HEK293 (cell line): ENCODE data around the gene ZNF444.
A peak's percentile ranks its signal among the peaks of the same experiment; 100 is the strongest.

Source experiments
- CTCF ChIA-PET: fragments of 350-600 bp; formaldehyde crosslinking; extraction: SDS; loops from one replicate; lab custom pipeline; 2021; ENCODE audit warnings: antibody characterized with exemption; lab: Yijun Ruan, JAX
- POLR2A ChIA-PET: fragments of 300-600 bp; formaldehyde crosslinking; extraction: SDS; loops from one replicate; lab custom pipeline; 2020; ENCODE audit warnings: antibody characterized with exemption, inconsistent platforms; lab: Yijun Ruan, JAX
- H3K27ac ChIP-seq: fragments of 200-500 bp; sonication (Bioruptor generic); 2 replicates; pipeline ENCODE4 v1.5.1; 2014; ENCODE audit warnings: low read depth, low read length, control low read depth, inconsistent platforms; ENCODE audit errors: extremely low read depth
- H3K36me3 ChIP-seq, 2 experiments: fragments of 200-500 bp in 1 of 2; sonication (Bioruptor generic) in 1 of 2; 1 replicate in 1 of 2; 2 replicates in 1 of 2; pipeline ENCODE4 v1.5.1; 2014 to 2017; ENCODE audit warnings: inconsistent platforms in 2 of 2, low read length in 2 of 2; ENCODE audit not compliant: control insufficient read depth in 2 of 2, insufficient read depth in 1 of 2
- H3K4me1 ChIP-seq: fragments of 200-500 bp; sonication (Bioruptor generic); 2 replicates; pipeline ENCODE4 v1.5.1; 2014; ENCODE audit warnings: mild to moderate bottlenecking, low read length, inconsistent platforms; ENCODE audit not compliant: control insufficient read depth, insufficient read depth
- H3K4me3 ChIP-seq: 2 replicates; pipeline ENCODE4 v1.5.1; 2011; ENCODE audit warnings: low read depth, mild to moderate bottlenecking, control low read depth, low read length, moderate library complexity
- H3K9me3 ChIP-seq: fragments of 200-500 bp; sonication (Bioruptor generic); 2 replicates; pipeline ENCODE4 v1.5.1; 2014; ENCODE audit warnings: low read depth, low read length, inconsistent platforms; ENCODE audit not compliant: control insufficient read depth, insufficient read depth
- EGR2 ChIP-seq: fragments of 450-650 bp; formaldehyde crosslinking; IDR thresholded peaks from 2 replicates; pipeline ENCODE4 v1.5.1; 2016; ENCODE audit warnings: low read depth, missing biosample characterization, missing genetic modification characterization
- MYNN ChIP-seq: fragments of 450-650 bp; formaldehyde crosslinking; IDR thresholded peaks from 2 replicates; pipeline ENCODE4 v1.5.1; 2016; ENCODE audit warnings: missing biosample characterization, missing genetic modification characterization, borderline replicate concordance
- REST ChIP-seq: fragments of 450-650 bp; formaldehyde crosslinking; IDR thresholded peaks from 2 replicates; pipeline ENCODE4 v1.5.1; 2016; ENCODE audit warnings: missing biosample characterization, missing genetic modification characterization
- SCRT2 ChIP-seq: fragments of 450-650 bp; formaldehyde crosslinking; IDR thresholded peaks from 2 replicates; pipeline ENCODE4 v1.5.1; 2016; ENCODE audit warnings: missing biosample characterization, missing genetic modification characterization
- SP2 ChIP-seq: fragments of 450-650 bp; formaldehyde crosslinking; IDR thresholded peaks from 2 replicates; pipeline ENCODE4 v1.5.1; 2016; ENCODE audit warnings: missing biosample characterization, missing genetic modification characterization
- TRIM28 ChIP-seq: IDR thresholded peaks from 2 replicates; pipeline ENCODE4 v1.6.1; 2011; ENCODE audit warnings: low read length, control low read depth, borderline replicate concordance
- ZBTB17 ChIP-seq: fragments of 450-650 bp; formaldehyde crosslinking; IDR thresholded peaks from 2 replicates; pipeline ENCODE4 v1.5.1; 2016; ENCODE audit warnings: missing biosample characterization, missing genetic modification characterization
- ZBTB48 ChIP-seq: fragments of 450-650 bp; formaldehyde crosslinking; IDR thresholded peaks from 2 replicates; pipeline ENCODE4 v1.5.1; 2016; ENCODE audit warnings: missing biosample characterization, missing genetic modification characterization
- ZFP69B ChIP-seq: fragments of 450-650 bp; formaldehyde crosslinking; IDR thresholded peaks from 2 replicates; pipeline ENCODE4 v1.5.1; 2016; ENCODE audit warnings: missing biosample characterization, missing genetic modification characterization
- ZNF112 ChIP-seq: fragments of 450-650 bp; formaldehyde crosslinking; IDR thresholded peaks from 2 replicates; pipeline ENCODE4 v1.5.0; 2017; ENCODE audit warnings: missing biosample characterization, missing genetic modification characterization
- ZNF146 ChIP-seq: fragments of 450-650 bp; formaldehyde crosslinking; IDR thresholded peaks from 2 replicates; pipeline ENCODE4 v1.5.1; 2016; ENCODE audit warnings: missing biosample characterization, missing genetic modification characterization
- ZNF19 ChIP-seq: fragments of 450-650 bp; formaldehyde crosslinking; IDR thresholded peaks from 2 replicates; pipeline ENCODE4; 2016; ENCODE audit warnings: missing biosample characterization, missing genetic modification characterization, low read depth
- ZNF214 ChIP-seq: fragments of 450-650 bp; formaldehyde crosslinking; IDR thresholded peaks from 2 replicates; pipeline ENCODE4 v1.5.1; 2017; ENCODE audit warnings: missing biosample characterization, mild to moderate bottlenecking, missing genetic modification characterization, borderline replicate concordance
- ZNF223 ChIP-seq: fragments of 450-650 bp; formaldehyde crosslinking; IDR thresholded peaks from 2 replicates; pipeline ENCODE4 v1.5.1; 2016; ENCODE audit warnings: missing biosample characterization, missing genetic modification characterization
- ZNF239 ChIP-seq: fragments of 450-650 bp; formaldehyde crosslinking; IDR thresholded peaks from 2 replicates; pipeline ENCODE4 v1.5.1; 2016; ENCODE audit warnings: missing biosample characterization, missing genetic modification characterization
- ZNF423 ChIP-seq: fragments of 450-650 bp; formaldehyde crosslinking; IDR thresholded peaks from 2 replicates; pipeline ENCODE4 v1.5.1; 2016; ENCODE audit warnings: missing biosample characterization, missing genetic modification characterization
- ZNF433 ChIP-seq: fragments of 450-650 bp; formaldehyde crosslinking; IDR thresholded peaks from 2 replicates; pipeline ENCODE4 v1.5.1; 2016; ENCODE audit warnings: missing biosample characterization, missing genetic modification characterization, low read depth
- ZNF449 ChIP-seq: fragments of 450-650 bp; formaldehyde crosslinking; IDR thresholded peaks from 2 replicates; pipeline ENCODE4 v1.5.1; 2017; ENCODE audit warnings: missing biosample characterization, mild to moderate bottlenecking, missing genetic modification characterization, moderate library complexity
- ZNF571 ChIP-seq: fragments of 450-650 bp; formaldehyde crosslinking; IDR thresholded peaks from 2 replicates; pipeline ENCODE4 v1.5.0; 2017; ENCODE audit warnings: missing biosample characterization, missing genetic modification characterization
- ZNF777 ChIP-seq: fragments of 450-650 bp; formaldehyde crosslinking; IDR thresholded peaks from 2 replicates; pipeline ENCODE4 v1.5.1; 2017; ENCODE audit warnings: missing biosample characterization, missing genetic modification characterization, borderline replicate concordance
- TF ChIP-seq, protein P1 (sequence below): fragments of 450-650 bp; formaldehyde crosslinking; IDR thresholded peaks from 2 replicates; pipeline ENCODE4 v1.5.1; 2016; ENCODE audit warnings: missing biosample characterization, missing genetic modification characterization

Gene ZNF444

DNA sequence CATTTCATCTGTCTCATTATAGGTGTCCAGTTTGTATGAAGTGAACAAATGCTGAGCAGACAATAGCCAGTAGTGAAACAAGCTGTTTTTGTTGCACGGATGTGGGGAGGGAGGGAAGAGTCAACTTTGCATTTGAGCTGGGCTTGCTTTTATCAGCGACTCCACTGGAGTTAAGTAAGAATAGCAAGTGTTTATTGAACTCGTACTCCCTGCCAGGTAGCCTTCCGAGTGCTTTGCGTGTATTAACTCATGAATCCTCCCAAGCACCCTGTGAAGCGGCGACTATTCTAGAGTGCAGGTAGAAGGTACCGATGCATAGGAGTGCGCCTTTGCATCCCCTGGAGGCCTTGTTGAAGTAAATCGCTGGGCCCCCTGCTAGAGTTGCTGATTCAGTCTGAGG is 4.7 kb upstream of the ZNF444 start (continued):
- TF ChIP-seq REST (tag by site-specific recombination), result no peak

- H3K27ac ChIP-seq, result no peak overlapping the region
- H3K4me1 ChIP-seq, result peaks cover 12% of the 10 kb centered on the region
- H3K4me3 ChIP-seq, result no peak overlapping the region
- ChIA-PET POLR2A (no interaction called here), CTCF (no interaction called here)
- H3K9me3 ChIP-seq, result no peaks in the 10 kb centered on the region
- H3K36me3 ChIP-seq, result no peaks in the 10 kb centered on the region
- TF ChIP-seq ZNF423 (tag by site-specific recombination), result no peak
Observed at GRCh38 chr19:56137405-56137804, 3.7 kb upstream of the ZNF444 start.

DNA sequence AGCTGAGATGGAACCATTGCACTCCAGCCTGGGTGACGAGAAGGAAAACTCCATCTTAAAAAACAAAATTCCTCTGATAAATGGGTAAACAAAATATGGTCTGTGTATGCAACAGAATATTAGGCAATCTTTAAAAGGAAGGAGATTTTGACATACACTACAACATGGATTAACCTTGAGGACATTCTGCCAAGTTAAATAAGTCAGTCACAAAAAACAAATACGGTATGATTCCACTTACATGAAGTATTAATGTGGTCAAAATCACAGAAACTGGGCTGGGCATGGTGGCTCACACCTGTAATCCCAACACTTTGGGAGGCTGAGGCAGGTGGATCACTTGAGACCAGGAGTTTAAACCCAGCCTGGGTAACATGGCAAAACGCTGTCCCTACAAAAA is 3.0 kb upstream of the ZNF444 start:
- ChIA-PET POLR2A (interaction anchor here (1.0 kb wide), 1 partner anchor 17 kb away, joined by 5 read pairs; the partner anchor contains the start of gene ZNF787), CTCF (interaction anchor here (0.6 to 1.2 kb wide), 2 partner anchors 11 to 19 kb away, joined by 4 read pairs; no protein-coding TSS in a partner anchor)
- Histone ChIP-seq H3K36me3 (peaks cover 0 to 6% of the 10 kb centered on the region in 2 experiments; a peak in 1 of 3 replicates), H3K27ac (no peak overlapping the region), H3K4me3 (no peak overlapping the region), H3K9me3 (no peaks in the 10 kb centered on the region), H3K4me1 (peaks cover 12% of the 10 kb centered on the region)
- TF ChIP-seq ZNF433 (tag by site-specific recombination) (no peak), ZFP69B (tag by site-specific recombination) (no peak), SP2 (tag by site-specific recombination) (no peak), ZBTB48 (tag by site-specific recombination) (no peak), ZNF146 (tag by site-specific recombination) (no peak), ZNF214 (tag by site-specific recombination) (no peak), ZNF571 (tag by site-specific recombination) (no peak), SCRT2 (no peak), ZNF449 (tag by site-specific recombination) (no peak), ZBTB17 (no peak), MYNN (tag by site-specific recombination) (no peak)

DNA sequence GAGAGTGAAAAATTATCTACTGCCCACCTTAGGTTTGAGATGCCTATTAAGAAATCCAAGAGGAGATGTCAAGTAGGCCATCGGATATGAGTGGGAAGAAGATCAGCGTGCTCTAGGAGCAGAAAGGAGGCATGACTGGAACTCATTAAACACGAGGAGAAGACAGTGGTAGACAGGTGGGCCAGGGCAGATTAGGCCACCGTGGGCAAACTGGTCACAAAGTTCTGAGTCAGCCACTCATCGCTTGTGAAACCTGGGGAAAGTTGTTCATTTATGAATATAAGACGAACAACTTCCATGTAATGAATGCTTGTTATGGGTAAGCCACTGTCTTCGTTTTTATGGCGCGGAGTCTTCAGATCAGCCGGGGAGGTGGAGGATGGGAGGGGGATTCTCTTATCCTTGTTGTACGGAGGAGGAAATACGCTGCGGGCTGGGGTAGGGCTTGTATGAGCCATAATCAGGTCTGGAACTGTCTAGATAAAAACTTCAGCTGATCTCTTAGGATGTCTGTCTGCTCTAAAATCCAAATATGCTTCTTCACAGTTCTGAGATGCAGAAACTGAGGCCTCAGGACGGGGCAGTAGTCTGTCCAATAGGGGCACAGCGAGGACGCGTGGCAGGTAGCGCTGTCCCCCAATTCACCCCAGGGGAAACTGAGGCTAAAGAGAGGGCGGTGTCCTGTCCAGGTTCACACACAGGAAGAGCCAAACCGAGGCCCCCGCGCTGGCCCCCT is 1.1 kb upstream of the ZNF444 start:
- Histone ChIP-seq H3K36me3 (peaks cover 0 to 7% of the 10 kb centered on the region in 2 experiments; a peak in 2 of 3 replicates), H3K9me3 (no peaks in the 10 kb centered on the region), H3K4me3 (peak overlapping the region; percentile 81), H3K27ac (peak overlapping the region; percentile 86), H3K4me1 (peaks cover 12% of the 10 kb centered on the region)
- POLR2A ChIA-PET, result interaction anchor here (1.0 to 1.9 kb wide), 7 partner anchors 8 to 485 kb away, joined by 3 to 26 read pairs (median 4); partner anchors contain the start of genes U2AF2, ZNF787 and ZSCAN5A
- CTCF ChIA-PET, result interaction anchor here (0.6 kb wide), 1 partner anchor 61 kb away, joined by 3 read pairs; no protein-coding TSS in a partner anchor
- TF ChIP-seq ZNF223 (tag by site-specific recombination) (no peak), ZNF19 (tag by site-specific recombination) (no peak), EGR2 (tag by site-specific recombination) (peak; percentile 7; the same call in 1 of the 2 replicates), TRIM28 (no peak), ZNF777 (tag by site-specific recombination) (peak; percentile 36; the same call in 1 of the 2 replicates), ZNF239 (no peak), ZNF112 (tag by site-specific recombination) (no peak)
- TF ChIP-seq, protein P1, sequence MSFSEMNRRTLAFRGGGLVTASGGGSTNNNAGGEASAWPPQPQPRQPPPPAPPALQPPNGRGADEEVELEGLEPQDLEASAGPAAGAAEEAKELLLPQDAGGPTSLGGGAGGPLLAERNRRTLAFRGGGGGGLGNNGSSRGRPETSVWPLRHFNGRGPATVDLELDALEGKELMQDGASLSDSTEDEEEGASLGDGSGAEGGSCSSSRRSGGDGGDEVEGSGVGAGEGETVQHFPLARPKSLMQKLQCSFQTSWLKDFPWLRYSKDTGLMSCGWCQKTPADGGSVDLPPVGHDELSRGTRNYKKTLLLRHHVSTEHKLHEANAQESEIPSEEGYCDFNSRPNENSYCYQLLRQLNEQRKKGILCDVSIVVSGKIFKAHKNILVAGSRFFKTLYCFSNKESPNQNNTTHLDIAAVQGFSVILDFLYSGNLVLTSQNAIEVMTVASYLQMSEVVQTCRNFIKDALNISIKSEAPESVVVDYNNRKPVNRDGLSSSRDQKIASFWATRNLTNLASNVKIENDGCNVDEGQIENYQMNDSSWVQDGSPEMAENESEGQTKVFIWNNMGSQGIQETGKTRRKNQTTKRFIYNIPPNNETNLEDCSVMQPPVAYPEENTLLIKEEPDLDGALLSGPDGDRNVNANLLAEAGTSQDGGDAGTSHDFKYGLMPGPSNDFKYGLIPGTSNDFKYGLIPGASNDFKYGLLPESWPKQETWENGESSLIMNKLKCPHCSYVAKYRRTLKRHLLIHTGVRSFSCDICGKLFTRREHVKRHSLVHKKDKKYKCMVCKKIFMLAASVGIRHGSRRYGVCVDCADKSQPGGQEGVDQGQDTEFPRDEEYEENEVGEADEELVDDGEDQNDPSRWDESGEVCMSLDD (tag by site-specific recombination), result peak; percentile 34; the same call in 1 of the 2 replicates
